GM18520 (cell line): ENCODE results near the gene MSLN.
"Not testable (repeated sequence)": the region's sequence is repeated elsewhere in the genome, so short reads cannot be mapped to it uniquely, and the experiment has no call there.

Experiments used
- ATAC-seq: cut with Tn5 transposase; IDR thresholded peaks from one replicate; pipeline ENCODE4 v1.9.1; 2021; ENCODE audit not compliant: unreplicated experiment

The MSLN gene

GRCh38 chr16:734208-734980 is 26.1 kb upstream of the MSLN start:
- no peak for ATAC-seq

GRCh38 chr16:734981-735881 is 25.3 kb upstream of the MSLN start:
- no peak for ATAC-seq

GRCh38 chr16:735982-736453 is 24.5 kb upstream of the MSLN start:
- no peak for ATAC-seq

GRCh38 chr16:736936-737481 is 23.5 kb upstream of the MSLN start:
- no peak for ATAC-seq

- no peak for ATAC-seq
Measured at GRCh38 chr16:739560-740458, 20.7 kb upstream of the MSLN start.

DNA sequence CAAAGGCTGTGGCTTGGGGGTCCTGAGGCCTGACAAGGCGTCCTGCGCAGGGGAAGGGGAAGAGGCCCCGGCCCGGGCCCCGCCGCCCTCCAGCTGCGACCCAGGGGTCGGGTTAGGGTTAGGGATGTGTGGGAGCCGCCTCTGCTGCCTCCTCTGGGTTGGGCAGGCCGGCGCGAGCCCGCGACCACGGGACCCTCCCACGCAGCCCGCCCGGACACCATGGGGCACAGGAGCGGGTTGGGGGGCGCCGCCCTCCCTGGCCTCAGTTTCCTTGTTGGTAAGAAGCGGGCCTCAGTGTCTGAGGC is 20.1 kb upstream of the MSLN start:
- no peak for ATAC-seq

GRCh38 chr16:740764-741505 is 19.6 kb upstream of the MSLN start, which contains the start of gene CIAO3:
CIAO3 (minus strand) TSS chr16:740997; CDS start chr16:740985, 12 bp downstream.
- ATAC-seq, result peak; percentile 78

GRCh38 chr16:741986-742629 is 18.4 kb upstream of the MSLN start:
- no peak for ATAC-seq

DNA sequence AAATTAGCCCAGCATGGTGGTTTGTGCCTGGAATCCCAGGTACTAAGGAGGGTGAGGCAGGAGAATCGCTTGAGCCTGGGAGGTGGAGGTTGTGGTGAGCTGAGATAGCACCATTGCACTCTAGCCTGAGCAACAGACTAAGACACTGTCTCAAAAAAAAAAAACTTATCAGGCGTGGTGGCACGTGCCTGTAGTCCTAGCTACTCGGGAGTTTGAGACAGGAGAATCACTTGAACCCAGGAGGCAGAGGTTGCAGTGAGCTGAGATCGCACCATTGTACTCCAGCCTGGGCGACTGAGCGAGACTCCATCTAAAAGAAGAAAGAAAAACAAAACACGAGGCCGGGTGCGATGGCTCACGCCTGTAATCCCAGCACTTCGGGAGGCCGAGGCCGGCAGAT is 17.6 kb upstream of the MSLN start:
- ATAC-seq, result not testable (repeated sequence)

DNA sequence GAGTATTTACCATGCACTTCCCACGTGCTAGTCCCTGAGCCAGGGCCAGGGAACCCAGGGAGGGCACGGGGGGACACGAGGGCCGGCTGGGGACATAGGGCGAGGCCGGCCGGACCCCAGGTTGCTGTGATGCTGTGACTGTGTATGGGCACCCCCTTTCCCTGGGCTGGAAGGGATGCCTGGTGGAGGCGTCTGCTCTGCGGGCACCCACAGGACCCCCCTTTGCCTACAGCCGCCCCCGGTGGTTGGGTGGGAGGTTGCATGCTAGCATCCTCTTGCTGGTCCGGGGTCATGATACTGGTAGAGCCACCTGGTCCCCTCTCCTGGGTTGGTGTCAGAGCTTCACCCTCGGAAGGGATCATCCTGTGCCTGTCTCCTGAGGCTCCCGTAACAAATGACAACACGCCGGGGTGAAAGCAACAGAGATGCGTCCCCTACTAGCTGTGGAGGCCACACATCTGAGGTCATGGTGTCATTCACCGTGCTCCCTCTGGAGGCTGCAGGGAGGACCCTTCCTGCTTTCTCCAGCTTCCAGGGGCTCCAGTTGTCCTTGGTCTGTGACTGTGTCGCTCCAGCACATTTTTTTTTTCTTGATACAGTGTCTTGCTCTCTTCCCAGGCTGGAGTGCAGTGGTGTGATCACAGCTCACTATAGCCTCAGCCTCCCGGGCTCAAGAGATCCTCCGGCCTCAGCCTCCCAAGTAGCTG is 16.6 kb upstream of the MSLN start:
- ATAC-seq, result no peak

DNA sequence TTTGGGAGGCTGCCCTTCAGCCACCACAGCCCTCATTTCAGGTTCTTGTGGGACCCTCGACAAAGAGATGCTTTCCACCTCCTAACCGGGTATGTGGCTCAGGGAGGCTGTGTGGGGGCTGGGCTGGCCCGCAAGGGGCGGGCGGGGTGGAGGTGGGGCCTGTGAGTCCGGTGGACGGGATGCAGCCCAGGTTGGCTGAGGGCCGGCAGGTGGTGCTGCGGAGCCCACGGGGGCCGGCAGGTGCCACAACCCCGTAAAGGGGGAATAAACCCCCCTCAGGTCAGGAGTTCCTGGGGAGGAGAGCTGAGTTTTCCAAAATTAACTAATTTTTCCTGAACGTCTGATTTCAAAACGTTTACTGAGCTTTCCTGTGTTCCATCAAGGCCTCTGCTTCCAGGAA is 14.8 kb upstream of the MSLN start:
- no peak for ATAC-seq

GRCh38 chr16:746637-747036 is 13.9 kb upstream of the MSLN start:
- ATAC-seq, result no peak

GRCh38 chr16:747978-748746 is 12.4 kb upstream of the MSLN start:
- ATAC-seq, result no peak

DNA sequence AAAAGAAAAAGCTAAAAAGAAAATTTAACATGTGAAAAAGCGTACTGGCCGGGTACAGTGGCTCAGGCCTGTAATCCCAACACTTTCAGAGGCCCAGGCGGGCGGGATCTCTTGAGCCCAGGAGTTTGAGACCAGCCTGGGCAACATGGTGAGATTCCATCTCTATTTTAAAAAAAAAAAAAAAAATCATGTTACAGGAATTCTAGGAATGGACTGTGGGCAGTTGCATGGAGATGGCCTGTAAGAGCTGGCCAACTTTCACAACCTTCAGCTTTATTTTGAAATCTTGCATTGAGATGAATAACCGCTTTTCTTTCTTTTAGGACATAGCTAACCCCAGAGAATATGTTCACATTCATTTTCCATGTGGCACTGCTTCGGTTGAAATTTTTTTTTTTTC is 11.5 kb upstream of the MSLN start:
- no peak for ATAC-seq

- no peak for ATAC-seq
Measured at GRCh38 chr16:750485-750884, 10.0 kb upstream of the MSLN start.

GRCh38 chr16:751152-752006 is 9.2 kb upstream of the MSLN start:
- ATAC-seq, result no peak

- ATAC-seq, result no peak
Measured at GRCh38 chr16:752007-752312, 8.6 kb upstream of the MSLN start.
